ENCODE data around the gene MAP2K6.

Gene MAP2K6

DNA sequence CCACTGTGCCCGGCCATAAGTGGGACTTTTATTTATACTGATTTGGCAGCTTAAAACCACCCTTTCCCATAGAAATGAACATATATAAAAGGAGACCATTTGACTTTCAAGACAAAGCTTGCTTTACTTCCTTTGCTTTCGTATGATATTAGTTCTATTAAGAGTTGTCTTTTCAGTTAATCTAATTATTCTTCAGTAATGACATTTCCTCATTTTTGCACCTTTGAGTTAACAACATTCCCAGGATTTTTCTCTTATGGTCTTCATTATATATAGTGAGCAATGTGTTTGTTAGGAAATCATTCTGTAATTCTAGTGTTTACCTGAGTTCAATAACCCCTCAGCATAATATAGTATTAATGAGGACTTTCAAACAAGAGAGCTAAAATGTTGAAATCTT, 173.8 kb downstream of the MAP2K6 start:
- no peak for DNase-seq

DNA sequence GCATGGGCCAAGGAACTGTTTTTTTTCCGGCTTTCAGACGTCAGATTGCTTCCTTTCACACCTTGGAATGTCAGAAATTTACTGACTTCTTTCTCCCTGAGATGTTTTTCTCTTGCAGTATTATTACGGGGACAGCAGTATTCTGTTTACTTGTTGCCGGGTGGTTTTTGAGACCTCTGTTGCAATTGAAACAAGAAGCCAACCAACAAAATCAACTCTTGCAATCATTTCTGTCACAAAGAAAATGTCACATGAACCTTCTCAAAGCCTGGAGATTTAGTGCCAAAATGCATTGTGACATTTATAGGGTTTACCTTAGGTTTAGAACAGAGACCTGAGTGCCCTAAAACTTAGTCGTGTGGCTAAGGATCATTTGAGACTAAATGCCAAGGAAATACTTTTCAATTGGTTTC, 174.3 kb downstream of the MAP2K6 start:
- DNase-seq = no peak

GRCh38 chr17:69590671-69591070, 176.2 kb downstream of the MAP2K6 start:
- DNase-seq = no peak

GRCh38 chr17:69592692-69593350, 178.3 kb downstream of the MAP2K6 start:
- no peak for DNase-seq

DNA sequence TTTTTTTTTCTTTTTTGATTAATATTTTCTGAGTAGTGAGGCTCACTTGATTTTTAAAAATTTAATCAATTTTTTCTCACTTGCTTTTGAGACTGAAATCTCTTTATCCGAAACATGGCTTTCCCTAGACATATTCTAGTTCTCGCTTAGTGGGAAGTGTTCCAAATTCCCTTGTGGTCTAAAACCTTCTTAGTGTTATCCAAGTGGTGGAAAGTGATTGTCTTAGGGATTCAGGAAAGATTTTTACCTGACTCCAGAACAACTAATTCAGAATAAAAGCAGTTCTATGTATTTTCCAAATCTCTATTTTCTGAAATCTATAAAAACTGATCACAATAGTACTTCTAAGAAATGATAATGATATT, 178.8 kb downstream of the MAP2K6 start:
- no peak for DNase-seq

DNA sequence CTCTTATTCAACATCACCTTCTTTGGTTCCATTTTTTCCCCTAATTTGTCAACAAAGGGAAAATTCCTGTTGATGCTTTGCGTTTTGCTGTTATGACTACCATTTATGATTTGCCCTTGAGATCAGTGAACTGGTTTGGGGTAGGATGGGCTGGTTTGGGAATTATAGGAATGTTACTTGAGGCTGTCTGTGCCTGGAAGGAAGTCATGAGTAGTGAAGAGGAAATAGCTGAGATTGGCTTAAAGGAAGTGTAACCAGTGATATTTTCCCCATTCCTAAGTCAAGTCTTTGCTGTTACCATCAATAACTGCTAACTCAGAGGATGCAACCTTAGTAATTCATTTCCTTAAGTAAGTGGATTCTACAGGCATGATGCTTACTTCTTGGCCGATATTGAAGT, 179.2 kb downstream of the MAP2K6 start:
- no peak for DNase-seq

GRCh38 chr17:69594641-69595040, 180.1 kb downstream of the MAP2K6 start:
- DNase-seq = no peak

DNA sequence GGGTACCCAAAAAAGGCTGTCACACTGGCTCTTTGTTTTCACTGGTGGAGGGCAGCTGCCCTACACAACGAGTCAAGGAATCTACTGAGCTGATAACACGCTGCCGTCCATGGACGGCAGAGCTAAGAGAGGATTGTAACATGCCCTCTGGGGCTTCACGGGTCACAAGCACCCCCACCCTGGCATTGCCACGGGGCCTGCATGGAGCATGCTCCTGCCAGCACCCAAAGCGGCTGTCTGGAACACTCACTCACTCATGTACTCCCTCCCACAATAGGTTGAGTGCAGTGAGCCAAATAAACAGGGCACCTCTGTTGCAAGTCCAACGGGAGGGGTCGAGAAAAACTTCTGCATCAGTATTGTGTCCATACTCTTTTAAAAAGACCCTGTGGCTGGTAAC, 181.6 kb downstream of the MAP2K6 start:
- DNase-seq = no peak

GRCh38 chr17:69597898-69598692, 183.6 kb downstream of the MAP2K6 start:
- DNase-seq = no peak

GRCh38 chr17:69602972-69603371, 188.5 kb downstream of the MAP2K6 start:
- no peak for DNase-seq
